ENCODE measurements around the gene JUP. TPM values are rescaled to one million over a fixed set of nuclear protein-coding genes. Genes with fewer than 3 reads are reported as not detected.

JUP gene
- total RNA-seq, 1 experiment from 2014 or later: 132 TPM

- peak overlapping the region; percentile 88 for H2AFZ ChIP-seq (ENCODE audit: low read length)
Observed at GRCh38 chr17:41813152-41813680, 26.7 kb upstream of the JUP start.

DNA sequence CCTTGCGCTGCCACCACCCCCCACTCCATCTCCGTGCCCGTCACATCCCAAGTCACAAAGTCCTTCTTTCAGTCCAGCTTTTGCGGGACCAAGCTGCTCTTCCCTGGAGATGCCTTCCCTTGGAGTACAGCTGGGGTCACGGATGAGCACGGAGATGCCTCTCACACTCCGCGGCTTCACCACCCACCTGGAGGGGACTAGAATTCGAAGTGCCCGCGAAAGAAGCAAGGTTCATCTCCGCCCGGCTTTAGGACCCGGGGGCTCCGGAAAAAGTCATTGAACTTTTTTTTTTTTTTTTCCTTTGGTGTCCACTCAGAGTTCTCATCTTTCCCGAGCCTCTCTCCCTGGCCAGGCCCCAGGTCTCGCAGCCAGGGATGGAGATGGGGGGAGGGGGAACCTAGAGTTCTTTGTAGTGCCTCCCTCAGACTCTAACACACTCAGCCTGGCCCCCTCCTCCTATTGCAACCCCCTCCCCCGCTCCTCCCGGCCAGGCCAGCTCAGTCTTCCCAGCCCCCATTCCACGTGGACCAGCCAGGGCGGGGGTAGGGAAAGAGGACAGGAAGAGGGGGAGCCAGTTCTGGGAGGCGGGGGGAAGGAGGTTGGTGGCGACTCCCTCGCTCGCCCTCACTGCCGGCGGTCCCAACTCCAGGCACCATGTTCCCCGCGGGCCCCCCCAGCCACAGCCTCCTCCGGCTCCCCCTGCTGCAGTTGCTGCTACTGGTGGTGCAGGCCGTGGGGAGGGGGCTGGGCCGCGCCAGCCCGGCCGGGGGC is 26.1 kb upstream of the JUP start, which contains the start of gene FKBP10:
Gene FKBP10 (plus strand): TSS at position 624 of the 771 bp plus-strand sequence. CDS start 31 bp downstream, at position 655.
- Histone ChIP-seq H3F3A (ENCODE audit: low read length, unreplicated experiment) (no peaks in the 10 kb centered on the region), H3K9me2 (replicated peaks; ENCODE audit: low read length) (no peaks in the 10 kb centered on the region), H3K79me2 (ENCODE audit: low read length) (peaks cover 49% of the 10 kb centered on the region), H3K9ac (ENCODE audit: low read length) (peak within 1 kb of the TSS; percentile 83), H3K4me2 (ENCODE audit: low read length) (peak within 1 kb of the TSS; percentile 99), H3K27me3 (ENCODE audit: low read length) (no peaks in the 10 kb centered on the region), H4K20me1 (ENCODE audit: low read length) (no peaks in the 10 kb centered on the region), H3K9me3 (ENCODE audit: low read length) (no peaks in the 10 kb centered on the region), H3K36me3 (ENCODE audit: low read depth, low read length) (no peaks in the 10 kb centered on the region), H3K4me1 (ENCODE audit: insufficient read depth, low read length) (peaks cover 27% of the 10 kb centered on the region), H3K4me3 (ENCODE audit: low read length) (peak within 1 kb of the TSS; percentile 85), H2AFZ (ENCODE audit: low read length) (peak within 1 kb of the TSS; percentile 88), H3K27ac (ENCODE audit: low read length) (peak within 1 kb of the TSS; percentile 65)
- no peak for TF ChIP-seq EZH2phosphoT487 (IDR thresholded peaks at IDR 0.05; ENCODE audit: borderline replicate concordance, low read length)
- TF ChIP-seq, protein P1, sequence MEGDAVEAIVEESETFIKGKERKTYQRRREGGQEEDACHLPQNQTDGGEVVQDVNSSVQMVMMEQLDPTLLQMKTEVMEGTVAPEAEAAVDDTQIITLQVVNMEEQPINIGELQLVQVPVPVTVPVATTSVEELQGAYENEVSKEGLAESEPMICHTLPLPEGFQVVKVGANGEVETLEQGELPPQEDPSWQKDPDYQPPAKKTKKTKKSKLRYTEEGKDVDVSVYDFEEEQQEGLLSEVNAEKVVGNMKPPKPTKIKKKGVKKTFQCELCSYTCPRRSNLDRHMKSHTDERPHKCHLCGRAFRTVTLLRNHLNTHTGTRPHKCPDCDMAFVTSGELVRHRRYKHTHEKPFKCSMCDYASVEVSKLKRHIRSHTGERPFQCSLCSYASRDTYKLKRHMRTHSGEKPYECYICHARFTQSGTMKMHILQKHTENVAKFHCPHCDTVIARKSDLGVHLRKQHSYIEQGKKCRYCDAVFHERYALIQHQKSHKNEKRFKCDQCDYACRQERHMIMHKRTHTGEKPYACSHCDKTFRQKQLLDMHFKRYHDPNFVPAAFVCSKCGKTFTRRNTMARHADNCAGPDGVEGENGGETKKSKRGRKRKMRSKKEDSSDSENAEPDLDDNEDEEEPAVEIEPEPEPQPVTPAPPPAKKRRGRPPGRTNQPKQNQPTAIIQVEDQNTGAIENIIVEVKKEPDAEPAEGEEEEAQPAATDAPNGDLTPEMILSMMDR (conservative IDR thresholded peaks at IDR 0.05; ENCODE audit: low read depth, low read length): no peak
- TF ChIP-seq EZH2 (IDR thresholded peaks at IDR 0.05; ENCODE audit: low read length, unreplicated experiment): no peak
- ChIA-PET CTCF (no interaction called here), POLR2A (ENCODE audit: unreplicated experiment) (interaction anchor here (0.5 kb wide), 1 partner anchor 95 kb away, joined by 3 read pairs; no protein-coding TSS in a partner anchor)
- intact Hi-C loops (cut with micrococcal nuclease): no loop called here
- DNase-seq: peak; percentile 68
- peak; percentile 40 for ATAC-seq
- BruUV-seq (replicated peaks): no TSS peak

More at GRCh38 chr17:41813152-41813680, 26.7 kb upstream of the JUP start:
- POLR2A ChIA-PET (ENCODE audit: unreplicated experiment): no interaction called here
- TF ChIP-seq EZH2phosphoT487 (IDR thresholded peaks at IDR 0.05; ENCODE audit: borderline replicate concordance, low read length): no peak
- TF ChIP-seq EZH2 (IDR thresholded peaks at IDR 0.05; ENCODE audit: low read length, unreplicated experiment): no peak
- TF ChIP-seq, protein P1 (conservative IDR thresholded peaks at IDR 0.05; ENCODE audit: low read depth, low read length): no peak
- Histone ChIP-seq H3K4me3 (ENCODE audit: low read length) (peak overlapping the region; percentile 85), H3K9ac (ENCODE audit: low read length) (peak overlapping the region; percentile 83), H4K20me1 (ENCODE audit: low read length) (no peaks in the 10 kb centered on the region), H3K36me3 (ENCODE audit: low read depth, low read length) (no peaks in the 10 kb centered on the region), H3F3A (ENCODE audit: low read length, unreplicated experiment) (no peaks in the 10 kb centered on the region), H3K27ac (ENCODE audit: low read length) (peak overlapping the region; percentile 65), H3K79me2 (ENCODE audit: low read length) (peaks cover 49% of the 10 kb centered on the region), H3K27me3 (ENCODE audit: low read length) (no peaks in the 10 kb centered on the region), H3K9me2 (replicated peaks; ENCODE audit: low read length) (no peaks in the 10 kb centered on the region), H3K4me1 (ENCODE audit: insufficient read depth, low read length) (peaks cover 27% of the 10 kb centered on the region), H3K4me2 (ENCODE audit: low read length) (peak overlapping the region; percentile 99), H3K9me3 (ENCODE audit: low read length) (no peaks in the 10 kb centered on the region)
- no peak for DNase-seq
- BruUV-seq (replicated peaks): no TSS peak
- CTCF ChIA-PET: no interaction called here
- no peak for ATAC-seq
- intact Hi-C loops (cut with micrococcal nuclease): no loop called here
